Erythroblast (primary cell): ENCODE results near the gene VPS13C.

Experiments used
- GATA1 ChIP-seq: IDR thresholded peaks from 2 replicates; pipeline ENCODE4 v1.6.1; 2011; ENCODE audit warnings: low read depth, mild to moderate bottlenecking, control low read depth, low read length, moderate library complexity
- POLR2A ChIP-seq: IDR thresholded peaks from 2 replicates; pipeline ENCODE4 v1.6.1; 2011; ENCODE audit warnings: mild to moderate bottlenecking, low read length

GRCh38 chr15:62105266-62105665 is 45.0 kb upstream of the VPS13C start:
- TF ChIP-seq POLR2A (no peak), GATA1 (no peak)
